GM12892 (cell line): ENCODE measurements around the gene SYNE1.

Experiments used
- POLR2A ChIP-seq: IDR thresholded peaks from 2 replicates; pipeline ENCODE4 v1.6.1; 2011; ENCODE audit warnings: low read depth, low read length, control low read depth
- POLR2AphosphoS5 ChIP-seq: IDR thresholded peaks from 2 replicates; pipeline ENCODE4 v1.6.1; 2011; ENCODE audit warnings: low read depth, low read length, control low read depth
- TAF1 ChIP-seq: IDR thresholded peaks from 2 replicates; pipeline ENCODE4 v1.6.1; 2011; ENCODE audit warnings: low read depth, mild to moderate bottlenecking, control low read depth, low read length, borderline replicate concordance

DNA sequence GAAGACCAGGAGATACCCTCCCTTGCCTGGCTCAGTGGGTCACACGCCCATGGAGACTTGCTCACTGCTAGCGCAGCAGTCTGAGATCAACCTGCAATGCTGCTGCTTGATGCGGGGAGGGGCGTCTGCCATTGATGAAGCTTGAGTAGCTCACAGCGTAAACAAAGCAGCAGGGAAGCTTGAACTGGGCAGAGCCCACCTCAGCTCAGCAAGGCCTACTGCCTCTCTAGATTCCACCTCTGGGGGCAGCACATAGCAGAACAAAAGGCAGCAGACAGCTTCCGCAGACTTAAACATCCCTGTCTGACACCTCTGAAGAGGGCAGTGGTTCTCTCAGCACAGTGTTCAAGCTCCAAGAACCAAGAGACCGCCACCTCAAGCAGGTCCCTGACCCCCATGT is 558.4 kb downstream of the SYNE1 start:
- TF ChIP-seq POLR2A (no peak), TAF1 (no peak), POLR2AphosphoS5 (no peak)
